Mucosa of stomach (tissue), 1 donor: Measurements from ENCODE around the gene PLXNA2.

Source experiments
- H3K27me3 ChIP-seq: one replicate; pipeline ENCODE4 v1.7.0; 2013; ENCODE audit warnings: mild to moderate bottlenecking, low read length; ENCODE audit not compliant: control insufficient read depth, insufficient read depth
- H3K36me3 ChIP-seq: one replicate; pipeline ENCODE4 v1.7.0; 2013; ENCODE audit warnings: low read length; ENCODE audit not compliant: control insufficient read depth, insufficient read depth
- H3K4me1 ChIP-seq: one replicate; pipeline ENCODE4 v1.7.0; 2013; ENCODE audit warnings: mild to moderate bottlenecking, low read length; ENCODE audit not compliant: control insufficient read depth, insufficient read depth
- H3K4me3 ChIP-seq: one replicate; pipeline ENCODE4 v1.7.0; 2013; ENCODE audit warnings: low read length
- H3K9ac ChIP-seq: one replicate; pipeline ENCODE4 v1.7.0; 2013; ENCODE audit warnings: mild to moderate bottlenecking, low read length, moderate library complexity
- H3K9me3 ChIP-seq: one replicate; pipeline ENCODE4 v1.7.0; 2013; ENCODE audit warnings: mild to moderate bottlenecking, low read length, moderate library complexity; ENCODE audit not compliant: control insufficient read depth
- donor health status: Pancreatic carcinoma.

The PLXNA2 gene

DNA sequence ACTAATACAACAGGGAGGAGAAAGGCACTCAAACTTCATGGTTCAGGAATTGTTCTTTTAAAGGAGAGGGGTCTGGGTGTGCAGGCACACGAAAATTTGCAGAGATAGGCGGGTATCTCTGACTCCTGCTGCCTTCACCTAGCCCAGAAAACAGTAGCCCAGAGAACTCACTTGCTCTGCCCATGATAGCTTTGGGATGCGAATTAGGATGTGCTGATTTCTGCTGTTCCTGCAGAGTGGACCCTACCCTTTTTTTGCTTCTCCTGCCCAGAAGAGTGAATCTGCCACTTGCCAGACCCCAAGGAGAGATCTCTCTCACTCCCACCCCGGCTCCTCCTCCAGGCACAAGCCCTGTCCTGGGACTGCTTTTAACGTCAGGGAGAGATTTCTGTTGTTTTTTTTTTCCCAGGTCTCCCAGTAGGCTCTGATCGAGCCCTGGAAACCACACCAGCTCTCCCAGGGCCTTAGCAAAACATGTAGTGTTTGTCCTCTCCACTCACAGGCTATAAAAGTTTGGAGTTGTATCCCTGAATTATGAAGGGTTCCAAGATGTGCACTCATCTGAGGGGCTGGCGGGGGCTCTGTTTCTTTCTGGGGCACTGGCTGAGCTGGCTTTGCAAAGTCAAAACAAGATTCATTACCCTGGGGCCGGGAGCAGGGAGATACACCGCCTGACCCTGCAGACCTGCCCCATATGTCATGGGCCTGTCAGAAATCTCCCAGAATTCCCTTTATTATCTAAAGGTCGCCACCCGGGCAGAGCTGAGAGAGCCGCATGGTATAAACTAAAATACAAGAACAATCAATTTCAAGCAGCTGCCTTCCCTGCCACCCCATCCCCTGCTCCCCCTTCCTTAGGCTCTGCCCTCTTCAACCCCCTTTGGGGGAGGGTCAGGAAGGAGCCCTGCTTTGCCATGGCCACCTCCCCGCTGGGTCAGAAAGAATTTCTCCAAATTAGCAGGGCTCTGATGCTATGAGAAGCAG is 17.9 kb downstream of the PLXNA2 start:
- Histone ChIP-seq H3K36me3 (no peaks in the 10 kb centered on the region), H3K27me3 (no peaks in the 10 kb centered on the region), H3K4me1 (peaks cover 50% of the 10 kb centered on the region), H3K9ac (no peak overlapping the region), H3K9me3 (no peaks in the 10 kb centered on the region), H3K4me3 (no peak overlapping the region)

DNA sequence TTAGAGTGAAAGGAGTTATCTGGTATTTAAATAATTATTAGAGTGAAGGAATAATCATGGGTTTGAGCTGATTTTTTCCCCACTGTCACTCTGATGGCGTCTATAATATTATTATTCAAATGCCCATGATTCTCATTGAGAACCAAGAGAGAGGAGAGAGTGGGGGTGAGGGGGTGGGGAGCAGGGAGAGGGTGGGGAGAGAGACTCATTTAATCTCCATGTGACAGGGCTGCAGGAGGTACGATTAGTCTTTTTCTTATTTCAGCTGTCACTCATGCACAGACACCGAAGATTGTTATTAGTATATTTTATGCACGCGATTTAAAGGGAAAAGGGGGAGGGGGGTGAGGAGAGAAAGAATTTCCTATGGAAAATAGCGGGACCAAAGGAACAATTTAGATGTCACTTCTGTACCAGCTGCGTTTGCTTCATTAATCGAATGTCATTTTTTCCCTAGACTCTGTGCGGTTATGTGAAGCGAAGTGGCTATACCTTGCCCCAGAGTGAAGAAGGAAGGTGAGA is 19.9 kb downstream of the PLXNA2 start:
- Histone ChIP-seq H3K4me1 (peaks cover 48% of the 10 kb centered on the region), H3K9me3 (no peaks in the 10 kb centered on the region), H3K27me3 (no peaks in the 10 kb centered on the region), H3K36me3 (no peaks in the 10 kb centered on the region), H3K4me3 (no peak overlapping the region), H3K9ac (no peak overlapping the region)

DNA sequence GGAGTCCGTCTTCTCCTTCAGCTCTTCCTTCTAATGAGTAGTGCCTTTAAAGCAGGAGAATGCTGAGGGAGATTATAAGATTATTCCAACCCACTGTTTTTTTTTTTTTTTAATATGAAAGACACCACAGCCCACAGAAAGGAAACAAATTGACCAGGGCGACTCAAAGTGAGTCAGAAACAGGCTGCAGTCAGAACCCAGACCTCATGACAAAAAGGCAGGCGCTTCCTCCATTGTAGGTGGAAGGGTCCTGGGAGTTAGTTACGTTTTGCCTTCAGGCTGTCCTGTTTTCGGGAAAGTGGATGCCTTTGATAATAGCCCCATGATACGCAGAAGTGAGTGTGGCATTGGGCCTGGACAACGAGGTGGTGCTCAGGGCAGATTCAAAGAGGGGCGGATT is 21.0 kb downstream of the PLXNA2 start:
- Histone ChIP-seq H3K27me3 (no peaks in the 10 kb centered on the region), H3K36me3 (no peaks in the 10 kb centered on the region), H3K4me1 (peaks cover 38% of the 10 kb centered on the region), H3K9me3 (no peaks in the 10 kb centered on the region), H3K9ac (no peak overlapping the region), H3K4me3 (no peak overlapping the region)

DNA sequence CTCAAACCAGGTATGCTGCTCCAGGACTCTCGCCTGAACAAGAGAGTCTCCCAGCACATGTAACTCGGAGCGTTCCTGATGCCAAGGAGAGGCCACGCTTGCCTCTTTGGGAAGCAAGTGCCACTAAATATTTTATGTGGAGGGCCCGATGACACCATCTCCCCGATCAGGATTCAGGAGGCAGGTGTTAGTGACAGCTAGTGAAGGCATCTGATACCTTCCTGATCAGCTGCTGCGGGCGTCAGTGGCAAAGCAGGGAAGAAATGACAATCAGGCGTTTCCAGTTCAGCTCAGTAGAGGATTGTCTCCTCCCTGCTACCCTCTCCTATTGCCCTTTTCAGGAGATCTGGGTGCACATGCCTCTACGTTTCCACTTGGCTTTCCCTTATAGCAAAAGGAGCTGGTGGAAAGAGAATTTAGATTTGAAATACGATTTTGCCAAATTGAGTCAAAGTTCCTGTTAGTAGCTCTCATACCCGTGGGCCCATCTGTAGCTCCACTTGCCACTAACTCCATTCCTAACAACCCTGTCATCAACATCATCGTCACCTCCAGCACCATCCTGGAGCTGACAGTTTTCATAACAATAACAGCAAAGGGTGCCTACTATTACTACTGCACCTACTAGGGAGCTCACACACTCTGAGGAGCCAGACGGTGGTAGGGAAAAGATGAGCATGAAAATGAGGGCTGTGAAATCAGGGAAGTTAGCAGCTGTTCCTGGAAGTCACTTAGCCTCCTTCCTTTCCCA is 21.6 kb downstream of the PLXNA2 start:
- no peaks in the 10 kb centered on the region for H3K9me3 ChIP-seq
- no peak overlapping the region for H3K4me3 ChIP-seq
- peaks cover 32% of the 10 kb centered on the region for H3K4me1 ChIP-seq
- H3K27me3 ChIP-seq: no peaks in the 10 kb centered on the region
- H3K36me3 ChIP-seq: no peaks in the 10 kb centered on the region
- no peak overlapping the region for H3K9ac ChIP-seq

DNA sequence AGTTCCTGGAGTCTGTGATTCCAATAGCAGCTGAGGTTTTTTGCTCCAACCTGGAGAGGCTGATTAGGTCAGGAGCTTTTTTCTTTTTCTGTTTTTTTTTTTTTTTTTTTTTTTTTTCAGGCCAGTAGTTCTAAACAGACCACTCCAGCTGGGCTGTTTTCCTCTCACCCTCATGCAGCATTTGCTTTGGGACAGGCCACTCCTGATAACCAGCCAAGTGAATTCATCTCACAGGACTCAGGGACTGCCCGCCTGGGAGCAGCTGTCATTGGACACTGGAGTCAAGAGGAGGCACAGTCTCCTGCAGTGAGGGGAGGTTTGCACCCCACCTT is 22.9 kb downstream of the PLXNA2 start:
- Histone ChIP-seq H3K9me3 (no peaks in the 10 kb centered on the region), H3K4me1 (peaks cover 26% of the 10 kb centered on the region), H3K27me3 (no peaks in the 10 kb centered on the region), H3K4me3 (no peak overlapping the region), H3K36me3 (peaks cover 12% of the 10 kb centered on the region), H3K9ac (no peak overlapping the region)

DNA sequence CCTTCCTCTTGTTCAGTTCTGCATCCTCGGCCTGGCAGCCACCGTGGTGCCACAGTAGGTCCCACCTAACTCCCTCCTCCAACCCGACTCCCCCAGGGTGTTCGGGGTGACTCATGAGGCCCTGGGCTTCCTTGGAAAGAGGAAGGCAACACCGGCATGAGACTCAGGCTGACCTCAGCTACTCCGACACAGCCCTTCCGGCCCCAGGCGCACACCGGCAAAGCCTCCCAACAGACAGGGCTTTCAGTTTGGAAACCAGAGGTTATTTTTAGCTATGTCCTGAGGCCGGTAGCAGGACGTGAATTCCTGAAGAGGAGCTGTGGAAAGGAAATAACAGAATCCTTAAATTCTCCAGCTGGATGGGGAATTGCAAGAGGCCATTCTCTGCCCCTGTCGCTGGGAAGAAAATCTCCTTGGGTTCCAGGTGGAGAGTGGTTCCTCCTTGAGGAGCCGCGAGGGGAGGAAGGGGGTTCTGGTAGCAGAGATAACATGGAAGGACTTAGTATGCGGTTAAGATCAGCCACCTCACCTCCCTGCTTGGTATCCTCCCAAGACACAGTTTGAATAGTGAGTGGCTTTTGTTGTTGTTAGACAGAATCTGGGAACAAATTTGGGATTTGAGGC is 24.4 kb downstream of the PLXNA2 start:
- peaks cover 26% of the 10 kb centered on the region for H3K4me1 ChIP-seq

DNA sequence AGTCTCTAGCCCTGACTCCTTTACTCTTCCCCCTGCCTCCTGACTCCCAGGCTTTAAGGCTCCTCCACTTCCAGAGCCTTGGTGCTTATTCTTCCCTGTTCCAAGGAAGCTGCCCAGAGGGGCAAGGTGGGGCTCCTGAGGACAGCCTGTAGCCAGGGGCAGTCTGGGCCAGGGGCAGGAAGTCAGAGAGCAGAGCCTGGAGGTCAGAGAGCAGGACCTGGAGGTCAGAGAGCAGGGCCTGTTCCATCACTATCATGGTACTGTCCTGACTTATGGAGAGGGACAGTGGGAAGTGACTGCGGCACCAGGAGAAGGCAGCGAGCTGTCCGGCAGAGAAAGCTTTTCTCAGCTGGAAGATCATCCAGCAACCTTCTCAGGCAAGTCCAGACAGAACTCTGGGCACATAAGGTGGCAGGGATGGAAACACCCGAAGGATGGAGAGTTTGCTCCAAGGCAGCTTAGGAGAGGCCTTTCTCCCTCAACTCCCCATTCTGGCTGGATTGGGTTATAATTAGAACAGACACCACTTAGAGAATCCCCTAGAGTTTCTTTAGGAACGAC is 25.0 kb downstream of the PLXNA2 start:
- H3K4me1 ChIP-seq: peaks cover 32% of the 10 kb centered on the region
- H3K27me3 ChIP-seq: no peaks in the 10 kb centered on the region
- H3K9ac ChIP-seq: no peak overlapping the region
- peaks cover 15% of the 10 kb centered on the region for H3K36me3 ChIP-seq
- H3K4me3 ChIP-seq: no peak overlapping the region
- H3K9me3 ChIP-seq: no peaks in the 10 kb centered on the region

More for the DNA sequence above, 24.4 kb downstream of the PLXNA2 start:
- no peaks in the 10 kb centered on the region for H3K27me3 ChIP-seq
- H3K4me3 ChIP-seq: no peak overlapping the region
- H3K36me3 ChIP-seq: peaks cover 15% of the 10 kb centered on the region
- no peaks in the 10 kb centered on the region for H3K9me3 ChIP-seq
- no peak overlapping the region for H3K9ac ChIP-seq

DNA sequence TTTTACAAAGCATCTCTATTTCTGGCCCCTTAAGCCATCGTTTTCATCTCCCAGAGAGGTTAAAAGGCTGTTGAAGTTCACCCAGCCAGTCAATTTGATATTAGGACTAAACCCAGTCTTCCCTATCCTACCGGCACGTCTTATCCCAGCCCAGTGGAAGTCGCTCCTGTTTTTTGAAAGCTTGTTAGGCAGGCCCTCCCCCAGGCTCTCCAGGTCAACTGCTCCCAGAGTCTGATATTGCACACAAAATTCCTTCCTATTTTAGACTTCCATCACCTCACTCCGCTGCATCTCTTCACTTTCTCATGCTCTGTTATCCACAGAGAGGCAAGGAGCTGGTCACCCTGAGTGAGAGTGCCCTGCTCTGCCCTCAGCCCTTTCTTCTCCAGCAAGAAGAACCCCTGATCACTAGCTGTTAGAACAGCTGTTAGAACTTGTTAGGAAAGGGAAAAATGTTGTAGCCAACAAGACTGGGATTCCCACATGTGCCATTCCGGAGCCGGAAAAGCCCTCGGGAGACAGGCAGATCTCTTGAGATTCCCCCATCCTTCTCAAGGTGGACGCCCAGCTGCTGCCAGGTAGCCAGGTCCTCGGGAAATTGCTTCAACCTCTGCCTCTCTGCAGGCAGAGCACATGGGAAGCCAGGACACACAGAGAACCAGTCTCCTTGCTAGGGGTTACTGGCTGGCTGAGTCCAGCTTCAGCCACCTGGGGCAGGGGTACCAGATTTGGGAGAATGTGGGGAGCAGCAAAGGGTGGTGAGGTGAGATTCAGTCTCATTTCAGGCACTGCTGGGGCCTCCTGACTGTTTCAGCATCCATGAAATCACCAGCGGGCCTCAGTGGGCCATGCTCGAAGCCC is 25.7 kb downstream of the PLXNA2 start:
- Histone ChIP-seq H3K36me3 (peaks cover 15% of the 10 kb centered on the region), H3K27me3 (no peaks in the 10 kb centered on the region), H3K4me1 (peaks cover 33% of the 10 kb centered on the region), H3K9me3 (no peaks in the 10 kb centered on the region), H3K9ac (no peak overlapping the region), H3K4me3 (no peak overlapping the region)

DNA sequence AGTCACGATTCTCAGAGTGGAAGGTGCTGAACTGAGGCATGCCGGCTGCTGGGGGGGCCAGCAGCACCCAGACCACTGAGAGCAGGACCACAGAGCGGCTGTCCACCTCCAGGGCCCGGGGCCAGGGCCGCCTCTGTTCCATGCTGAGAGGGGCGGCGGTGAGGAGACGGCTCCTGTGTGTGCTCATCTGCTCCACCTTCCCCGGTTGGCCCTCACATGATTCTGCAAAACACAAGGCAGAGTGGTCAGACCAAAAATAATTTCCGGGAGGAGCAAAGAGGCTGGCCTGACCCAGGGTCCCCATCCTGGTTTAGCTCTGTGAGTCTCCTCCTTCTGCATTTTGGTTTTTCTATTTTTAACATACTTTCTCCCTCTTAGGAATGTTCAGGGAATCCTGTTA is 26.4 kb downstream of the PLXNA2 start:
- Histone ChIP-seq H3K27me3 (no peaks in the 10 kb centered on the region), H3K9me3 (no peaks in the 10 kb centered on the region), H3K9ac (no peak overlapping the region), H3K36me3 (peaks cover 15% of the 10 kb centered on the region), H3K4me1 (peaks cover 33% of the 10 kb centered on the region), H3K4me3 (no peak overlapping the region)

DNA sequence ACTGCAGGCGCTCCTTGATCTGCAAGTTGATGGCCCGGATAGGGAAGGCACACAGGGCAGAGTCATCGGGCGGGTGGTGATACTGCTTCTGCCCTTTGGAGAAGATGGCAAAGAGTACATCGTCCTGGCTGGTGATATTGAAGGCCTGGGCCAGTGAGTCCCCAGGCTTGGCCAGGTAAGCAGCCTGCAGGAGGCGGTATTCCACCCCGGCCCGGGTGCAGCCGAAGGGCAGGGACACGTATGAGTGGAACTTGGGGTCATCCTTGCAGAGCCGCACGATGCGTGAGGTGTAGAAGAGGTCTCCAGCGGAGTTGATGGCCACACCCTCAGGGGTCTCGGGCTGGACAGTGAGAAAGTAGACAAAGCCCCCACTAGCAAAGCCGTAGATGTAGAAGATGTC is 27.4 kb downstream of the PLXNA2 start:
- no peak overlapping the region for H3K4me3 ChIP-seq
- peaks cover 26% of the 10 kb centered on the region for H3K4me1 ChIP-seq
- no peaks in the 10 kb centered on the region for H3K27me3 ChIP-seq
- no peak overlapping the region for H3K9ac ChIP-seq
- H3K36me3 ChIP-seq: peaks cover 15% of the 10 kb centered on the region
- H3K9me3 ChIP-seq: no peaks in the 10 kb centered on the region

DNA sequence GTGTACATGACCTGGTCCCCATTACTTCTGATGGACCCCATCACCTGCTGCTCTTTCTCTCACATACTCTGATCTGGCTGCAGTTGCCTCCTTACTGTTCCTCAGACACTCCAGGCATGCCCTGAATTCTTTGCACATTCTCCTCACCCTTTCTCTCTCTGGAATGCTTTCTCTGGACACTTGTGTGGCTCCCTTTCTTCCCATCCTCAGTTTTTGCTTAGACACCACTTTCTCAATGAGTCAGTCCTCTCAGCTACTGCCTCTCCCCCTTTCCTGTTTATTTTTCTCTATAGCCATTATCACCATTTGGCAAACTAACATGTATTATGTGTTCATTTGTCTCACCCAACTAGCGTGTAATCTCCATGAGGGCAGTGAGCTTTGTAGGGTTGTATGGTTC is 28.1 kb downstream of the PLXNA2 start:
- H3K27me3 ChIP-seq: no peaks in the 10 kb centered on the region
- H3K4me1 ChIP-seq: peaks cover 18% of the 10 kb centered on the region
- H3K36me3 ChIP-seq: peaks cover 15% of the 10 kb centered on the region
- no peak overlapping the region for H3K9ac ChIP-seq
- H3K4me3 ChIP-seq: no peak overlapping the region
- H3K9me3 ChIP-seq: no peaks in the 10 kb centered on the region
